WERI-Rb-1 (cell line): ENCODE results near the gene HOXB4.

ENCODE experiments used
- DNase-seq: peaks from one replicate; pipeline ENCODE4 v3.0.0-alpha.2; 2020
- H3K27ac ChIP-seq: fragments of 250-450 bp; sonication (Bioruptor Pico); 2 replicates; pipeline ENCODE4 v1.5.1; 2020; ENCODE audit warnings: mild to moderate bottlenecking, moderate library complexity
- H3K27me3 ChIP-seq: fragments of 250-450 bp; sonication (Bioruptor Pico); 2 replicates; pipeline ENCODE4 v1.5.1; 2021; ENCODE audit warnings: mild to moderate bottlenecking, low read depth, moderate library complexity; ENCODE audit not compliant: insufficient read depth, severe bottlenecking
- H3K36me3 ChIP-seq: fragments of 250-450 bp; sonication (Bioruptor Pico); 2 replicates; pipeline ENCODE4 v1.5.1; 2020; ENCODE audit warnings: mild to moderate bottlenecking, moderate library complexity
- H3K4me3 ChIP-seq: 2 replicates; pipeline ENCODE4 v1.5.1; 2011; ENCODE audit warnings: low read depth, mild to moderate bottlenecking, control low read depth, low read length
- H3K9me3 ChIP-seq: fragments of 250-450 bp; sonication (Bioruptor Pico); 2 replicates; pipeline ENCODE4 v1.5.1; 2021; ENCODE audit warnings: mild to moderate bottlenecking, moderate library complexity; ENCODE audit not compliant: severe bottlenecking
- TF ChIP-seq, protein P1 (sequence below): IDR thresholded peaks from 2 replicates; pipeline ENCODE4 v1.5.1; 2011; ENCODE audit warnings: low read depth, mild to moderate bottlenecking, control low read depth, inconsistent platforms, low read length

The HOXB4 gene

DNA sequence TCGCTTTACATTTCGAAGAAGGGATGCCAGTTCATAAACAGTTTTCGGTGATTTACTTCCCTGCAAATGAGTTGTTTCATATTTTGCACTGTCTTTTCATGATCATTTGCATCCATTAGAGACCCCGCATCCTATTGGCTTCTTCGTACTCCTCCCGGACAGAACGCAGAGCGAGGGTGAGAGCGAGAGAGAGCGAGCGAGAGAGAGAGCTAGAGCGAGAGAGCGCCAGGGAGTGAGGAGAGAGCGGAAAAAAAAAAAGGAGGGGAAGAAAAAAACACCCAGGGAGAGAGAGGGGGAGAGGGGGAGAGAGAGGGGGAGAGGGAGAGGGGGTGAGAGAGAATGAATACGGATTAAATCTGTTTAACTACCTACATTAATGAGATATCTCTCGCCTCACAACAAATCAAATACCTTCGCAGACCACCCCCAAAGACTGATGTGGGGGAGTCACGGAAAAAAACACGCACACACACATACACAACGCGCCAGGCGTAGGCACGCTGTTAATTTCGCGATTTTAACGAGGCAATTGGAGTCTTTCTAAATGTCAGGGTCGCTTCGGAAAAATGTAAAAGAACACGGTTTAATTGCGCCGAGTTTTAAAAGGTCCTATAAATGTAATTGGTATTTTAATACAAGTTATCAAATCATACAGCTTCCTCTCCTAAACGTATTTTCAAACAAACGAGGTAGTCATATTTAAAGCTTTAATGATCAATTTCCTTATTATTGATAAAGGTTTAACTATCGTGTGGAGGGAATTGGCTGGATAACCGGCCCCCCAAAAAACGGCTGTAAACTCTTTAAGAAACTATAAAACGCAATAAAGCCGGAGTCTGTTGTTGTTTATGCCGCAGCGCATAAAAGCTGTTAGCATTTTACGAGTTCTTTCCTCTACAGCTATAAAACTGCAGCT, 37.2 kb upstream of the HOXB4 start, which contains the start of gene HOXB8:
Gene HOXB8, minus strand, starts transcription at position 246 of the 916 bp plus-strand sequence. CDS start 588 bp downstream, outside the sequence.
- Histone ChIP-seq H3K4me3 (peak within 1 kb of the TSS; percentile 28), H3K27ac (no peak within 1 kb of the TSS), H3K36me3 (no peaks in the 10 kb centered on the region), H3K27me3 (peaks cover 91% of the 10 kb centered on the region), H3K9me3 (no peaks in the 10 kb centered on the region)
- DNase-seq = no peak
- TF ChIP-seq, protein P1, sequence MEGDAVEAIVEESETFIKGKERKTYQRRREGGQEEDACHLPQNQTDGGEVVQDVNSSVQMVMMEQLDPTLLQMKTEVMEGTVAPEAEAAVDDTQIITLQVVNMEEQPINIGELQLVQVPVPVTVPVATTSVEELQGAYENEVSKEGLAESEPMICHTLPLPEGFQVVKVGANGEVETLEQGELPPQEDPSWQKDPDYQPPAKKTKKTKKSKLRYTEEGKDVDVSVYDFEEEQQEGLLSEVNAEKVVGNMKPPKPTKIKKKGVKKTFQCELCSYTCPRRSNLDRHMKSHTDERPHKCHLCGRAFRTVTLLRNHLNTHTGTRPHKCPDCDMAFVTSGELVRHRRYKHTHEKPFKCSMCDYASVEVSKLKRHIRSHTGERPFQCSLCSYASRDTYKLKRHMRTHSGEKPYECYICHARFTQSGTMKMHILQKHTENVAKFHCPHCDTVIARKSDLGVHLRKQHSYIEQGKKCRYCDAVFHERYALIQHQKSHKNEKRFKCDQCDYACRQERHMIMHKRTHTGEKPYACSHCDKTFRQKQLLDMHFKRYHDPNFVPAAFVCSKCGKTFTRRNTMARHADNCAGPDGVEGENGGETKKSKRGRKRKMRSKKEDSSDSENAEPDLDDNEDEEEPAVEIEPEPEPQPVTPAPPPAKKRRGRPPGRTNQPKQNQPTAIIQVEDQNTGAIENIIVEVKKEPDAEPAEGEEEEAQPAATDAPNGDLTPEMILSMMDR = no peak

- H3K27ac ChIP-seq = no peak overlapping the region
- DNase-seq = peak; percentile 49
- peak overlapping the region; percentile 43 for H3K4me3 ChIP-seq
- peaks cover 91% of the 10 kb centered on the region for H3K27me3 ChIP-seq
- H3K9me3 ChIP-seq = no peaks in the 10 kb centered on the region
- H3K36me3 ChIP-seq = no peaks in the 10 kb centered on the region
- TF ChIP-seq, protein P1 = no peak
Observed at GRCh38 chr17:48613862-48614694, 35.9 kb upstream of the HOXB4 start.

GRCh38 chr17:48612854-48613691, 34.9 kb upstream of the HOXB4 start:
- peaks cover 82% of the 10 kb centered on the region for H3K27me3 ChIP-seq
- peak; percentile 65 for DNase-seq
- peak overlapping the region; percentile 91 for H3K4me3 ChIP-seq
- H3K36me3 ChIP-seq = no peaks in the 10 kb centered on the region
- no peaks in the 10 kb centered on the region for H3K9me3 ChIP-seq
- H3K27ac ChIP-seq = no peak overlapping the region
- TF ChIP-seq, protein P1 = no peak; the same call in 1 of the 2 replicates

GRCh38 chr17:48612456-48612853, 34.3 kb upstream of the HOXB4 start:
- H3K4me3 ChIP-seq = peak overlapping the region; percentile 91
- DNase-seq = no peak
- no peak overlapping the region for H3K27ac ChIP-seq
- H3K9me3 ChIP-seq = no peaks in the 10 kb centered on the region
- TF ChIP-seq, protein P1 = no peak
- peaks cover 79% of the 10 kb centered on the region for H3K27me3 ChIP-seq
- H3K36me3 ChIP-seq = no peaks in the 10 kb centered on the region
